ENCODE data around the gene ECI2.

DNA sequence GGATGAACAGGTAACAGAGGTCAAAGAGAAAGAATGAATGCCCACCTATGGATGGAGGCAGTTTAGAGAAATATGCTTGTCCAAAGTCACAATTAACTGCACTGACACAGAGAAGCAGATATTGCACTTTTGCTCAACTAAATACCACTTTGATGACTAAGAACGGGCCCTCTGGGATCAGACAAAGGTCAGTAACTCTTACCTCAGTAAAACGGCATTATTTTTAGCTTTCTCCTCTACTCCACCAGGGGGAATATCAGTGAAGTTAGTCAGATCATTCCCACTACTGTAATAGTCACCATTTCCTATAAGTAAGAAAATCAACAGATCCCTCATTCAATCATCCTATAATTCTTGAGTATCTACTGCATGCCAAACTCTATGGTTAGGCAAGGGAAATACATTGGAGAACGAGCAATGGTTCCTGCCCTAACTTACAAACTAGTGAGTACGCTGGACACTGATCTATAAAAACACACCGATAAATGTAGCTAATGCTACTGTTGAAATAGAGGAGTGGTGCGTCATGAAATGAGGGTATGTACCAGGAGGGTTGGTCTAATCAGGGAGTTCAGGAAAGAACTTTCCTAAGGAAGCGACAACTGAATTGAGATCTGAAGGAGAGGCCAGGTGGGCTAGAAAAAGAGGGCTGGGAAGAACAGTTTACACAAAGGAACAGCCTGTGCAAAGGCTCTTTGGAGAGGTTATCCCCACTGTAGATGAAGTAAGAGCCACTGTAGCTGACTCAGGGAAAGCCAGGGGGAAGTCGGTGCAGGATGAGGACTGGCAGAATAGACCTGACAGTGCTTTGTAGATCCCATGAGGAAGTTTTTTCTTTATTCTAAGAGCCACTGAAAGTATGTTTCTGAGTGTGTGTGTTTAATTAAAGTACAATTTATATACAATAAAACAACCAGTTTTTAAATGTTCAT is 9.2 kb downstream of the ECI2 start:
- TF ChIP-seq, protein P1, sequence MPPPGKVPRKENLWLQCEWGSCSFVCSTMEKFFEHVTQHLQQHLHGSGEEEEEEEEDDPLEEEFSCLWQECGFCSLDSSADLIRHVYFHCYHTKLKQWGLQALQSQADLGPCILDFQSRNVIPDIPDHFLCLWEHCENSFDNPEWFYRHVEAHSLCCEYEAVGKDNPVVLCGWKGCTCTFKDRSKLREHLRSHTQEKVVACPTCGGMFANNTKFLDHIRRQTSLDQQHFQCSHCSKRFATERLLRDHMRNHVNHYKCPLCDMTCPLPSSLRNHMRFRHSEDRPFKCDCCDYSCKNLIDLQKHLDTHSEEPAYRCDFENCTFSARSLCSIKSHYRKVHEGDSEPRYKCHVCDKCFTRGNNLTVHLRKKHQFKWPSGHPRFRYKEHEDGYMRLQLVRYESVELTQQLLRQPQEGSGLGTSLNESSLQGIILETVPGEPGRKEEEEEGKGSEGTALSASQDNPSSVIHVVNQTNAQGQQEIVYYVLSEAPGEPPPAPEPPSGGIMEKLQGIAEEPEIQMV (CRISPR knock-in tag; IDR thresholded peaks at IDR 0.05; ENCODE audit: low read depth) = no peak
- TF ChIP-seq, protein P2, sequence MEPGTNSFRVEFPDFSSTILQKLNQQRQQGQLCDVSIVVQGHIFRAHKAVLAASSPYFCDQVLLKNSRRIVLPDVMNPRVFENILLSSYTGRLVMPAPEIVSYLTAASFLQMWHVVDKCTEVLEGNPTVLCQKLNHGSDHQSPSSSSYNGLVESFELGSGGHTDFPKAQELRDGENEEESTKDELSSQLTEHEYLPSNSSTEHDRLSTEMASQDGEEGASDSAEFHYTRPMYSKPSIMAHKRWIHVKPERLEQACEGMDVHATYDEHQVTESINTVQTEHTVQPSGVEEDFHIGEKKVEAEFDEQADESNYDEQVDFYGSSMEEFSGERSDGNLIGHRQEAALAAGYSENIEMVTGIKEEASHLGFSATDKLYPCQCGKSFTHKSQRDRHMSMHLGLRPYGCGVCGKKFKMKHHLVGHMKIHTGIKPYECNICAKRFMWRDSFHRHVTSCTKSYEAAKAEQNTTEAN (CRISPR knock-in tag; conservative IDR thresholded peaks at IDR 0.05) = peak; percentile 94
- TF ChIP-seq, protein P3, sequence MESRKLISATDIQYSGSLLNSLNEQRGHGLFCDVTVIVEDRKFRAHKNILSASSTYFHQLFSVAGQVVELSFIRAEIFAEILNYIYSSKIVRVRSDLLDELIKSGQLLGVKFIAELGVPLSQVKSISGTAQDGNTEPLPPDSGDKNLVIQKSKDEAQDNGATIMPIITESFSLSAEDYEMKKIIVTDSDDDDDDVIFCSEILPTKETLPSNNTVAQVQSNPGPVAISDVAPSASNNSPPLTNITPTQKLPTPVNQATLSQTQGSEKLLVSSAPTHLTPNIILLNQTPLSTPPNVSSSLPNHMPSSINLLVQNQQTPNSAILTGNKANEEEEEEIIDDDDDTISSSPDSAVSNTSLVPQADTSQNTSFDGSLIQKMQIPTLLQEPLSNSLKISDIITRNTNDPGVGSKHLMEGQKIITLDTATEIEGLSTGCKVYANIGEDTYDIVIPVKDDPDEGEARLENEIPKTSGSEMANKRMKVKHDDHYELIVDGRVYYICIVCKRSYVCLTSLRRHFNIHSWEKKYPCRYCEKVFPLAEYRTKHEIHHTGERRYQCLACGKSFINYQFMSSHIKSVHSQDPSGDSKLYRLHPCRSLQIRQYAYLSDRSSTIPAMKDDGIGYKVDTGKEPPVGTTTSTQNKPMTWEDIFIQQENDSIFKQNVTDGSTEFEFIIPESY (CRISPR knock-in tag; IDR thresholded peaks at IDR 0.05) = no peak
- TF ChIP-seq FOXK1 (CRISPR knock-in tag; IDR thresholded peaks at IDR 0.05; ENCODE audit: borderline replicate concordance, low read depth) (no peak), TBP (CRISPR knock-in tag; IDR thresholded peaks at IDR 0.05) (no peak), ZNF24 (IDR thresholded peaks at IDR 0.05) (no peak)
- TF ChIP-seq, protein P4, sequence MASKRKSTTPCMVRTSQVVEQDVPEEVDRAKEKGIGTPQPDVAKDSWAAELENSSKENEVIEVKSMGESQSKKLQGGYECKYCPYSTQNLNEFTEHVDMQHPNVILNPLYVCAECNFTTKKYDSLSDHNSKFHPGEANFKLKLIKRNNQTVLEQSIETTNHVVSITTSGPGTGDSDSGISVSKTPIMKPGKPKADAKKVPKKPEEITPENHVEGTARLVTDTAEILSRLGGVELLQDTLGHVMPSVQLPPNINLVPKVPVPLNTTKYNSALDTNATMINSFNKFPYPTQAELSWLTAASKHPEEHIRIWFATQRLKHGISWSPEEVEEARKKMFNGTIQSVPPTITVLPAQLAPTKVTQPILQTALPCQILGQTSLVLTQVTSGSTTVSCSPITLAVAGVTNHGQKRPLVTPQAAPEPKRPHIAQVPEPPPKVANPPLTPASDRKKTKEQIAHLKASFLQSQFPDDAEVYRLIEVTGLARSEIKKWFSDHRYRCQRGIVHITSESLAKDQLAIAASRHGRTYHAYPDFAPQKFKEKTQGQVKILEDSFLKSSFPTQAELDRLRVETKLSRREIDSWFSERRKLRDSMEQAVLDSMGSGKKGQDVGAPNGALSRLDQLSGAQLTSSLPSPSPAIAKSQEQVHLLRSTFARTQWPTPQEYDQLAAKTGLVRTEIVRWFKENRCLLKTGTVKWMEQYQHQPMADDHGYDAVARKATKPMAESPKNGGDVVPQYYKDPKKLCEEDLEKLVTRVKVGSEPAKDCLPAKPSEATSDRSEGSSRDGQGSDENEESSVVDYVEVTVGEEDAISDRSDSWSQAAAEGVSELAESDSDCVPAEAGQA (IDR thresholded peaks at IDR 0.05; ENCODE audit: low read depth) = no peak
- TF ChIP-seq, protein P4 (CRISPR knock-in tag; IDR thresholded peaks at IDR 0.05; ENCODE audit: borderline replicate concordance) = no peak

Measured in HepG2 (cell line).